ENCODE measurements around the gene PDE4C. TPM values are rescaled to one million over a fixed set of nuclear protein-coding genes. Genes with fewer than 3 reads are reported as not detected.

PDE4C gene
- total and polyA plus RNA-seq, 9 of the 15 experiments (the other 6 are each of a cell fraction or from before 2014, with no cell fraction given): 0.04 to 0.91 (median 0.20) TPM; not detected in 1

GRCh38 chr19:18223860-18224524 is 2.2 kb downstream of the PDE4C start (continued):
- TF ChIP-seq HMGXB4 (CRISPR knock-in tag; IDR thresholded peaks at IDR 0.05) (peak; percentile 88; the same call in 1 of the 2 replicates), MAZ (CRISPR knock-in tag; conservative IDR thresholded peaks at IDR 0.05 in 1 of 2, IDR thresholded peaks at IDR 0.05 in 1 of 2) (peak; percentile 70 to 95; a peak in 3 of 4 replicates), HDAC1 (IDR thresholded peaks at IDR 0.05) (peak; percentile 76 to 91; a peak in 3 of 4 replicates), NEUROD1 (IDR thresholded peaks at IDR 0.05; ENCODE audit: borderline replicate concordance, low read depth, low read length, partially characterized antibody) (peak; percentile 98), RBFOX2 (IDR thresholded peaks at IDR 0.05; ENCODE audit: low read depth, low read length) (peak; percentile 79), NR2F6 (CRISPR knock-in tag; IDR thresholded peaks at IDR 0.05) (peak; percentile 76; the same call in 1 of the 2 replicates), PHF21A (IDR thresholded peaks at IDR 0.05; ENCODE audit: borderline replicate concordance, low read depth) (peak; percentile 60; the same call in 1 of the 2 replicates), PPARD (CRISPR knock-in tag; IDR thresholded peaks at IDR 0.05) (no peak), RBM14 (IDR thresholded peaks at IDR 0.05; ENCODE audit: borderline replicate concordance, insufficient read depth, low read depth, low read length) (no peak), PHF8 (IDR thresholded peaks at IDR 0.05; ENCODE audit: borderline replicate concordance, low read length) (peak; percentile 74; the same call in 1 of the 2 replicates), BRD9 (IDR thresholded peaks at IDR 0.05; ENCODE audit: low read depth, partially characterized antibody) (peak; percentile 78), DNMT1 (IDR thresholded peaks at IDR 0.05) (peak; percentile 95; the same call in 1 of the 2 replicates), ETV5 (CRISPR knock-in tag; IDR thresholded peaks at IDR 0.05; ENCODE audit: low read depth) (peak; percentile 55; the same call in 1 of the 2 replicates), ZBTB26 (CRISPR knock-in tag; IDR thresholded peaks at IDR 0.05) (peak; percentile 80; the same call in 1 of the 2 replicates), TAL1 (IDR thresholded peaks at IDR 0.05) (peak; percentile 30; the same call in 1 of the 2 replicates)
- TF ChIP-seq, protein P1, sequence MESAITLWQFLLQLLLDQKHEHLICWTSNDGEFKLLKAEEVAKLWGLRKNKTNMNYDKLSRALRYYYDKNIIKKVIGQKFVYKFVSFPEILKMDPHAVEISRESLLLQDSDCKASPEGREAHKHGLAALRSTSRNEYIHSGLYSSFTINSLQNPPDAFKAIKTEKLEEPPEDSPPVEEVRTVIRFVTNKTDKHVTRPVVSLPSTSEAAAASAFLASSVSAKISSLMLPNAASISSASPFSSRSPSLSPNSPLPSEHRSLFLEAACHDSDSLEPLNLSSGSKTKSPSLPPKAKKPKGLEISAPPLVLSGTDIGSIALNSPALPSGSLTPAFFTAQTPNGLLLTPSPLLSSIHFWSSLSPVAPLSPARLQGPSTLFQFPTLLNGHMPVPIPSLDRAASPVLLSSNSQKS (CRISPR knock-in tag; IDR thresholded peaks at IDR 0.05): 0 out of 2 replicates have a peak, but pooled peaks have one; percentile 32
- TF ChIP-seq, protein P2, sequence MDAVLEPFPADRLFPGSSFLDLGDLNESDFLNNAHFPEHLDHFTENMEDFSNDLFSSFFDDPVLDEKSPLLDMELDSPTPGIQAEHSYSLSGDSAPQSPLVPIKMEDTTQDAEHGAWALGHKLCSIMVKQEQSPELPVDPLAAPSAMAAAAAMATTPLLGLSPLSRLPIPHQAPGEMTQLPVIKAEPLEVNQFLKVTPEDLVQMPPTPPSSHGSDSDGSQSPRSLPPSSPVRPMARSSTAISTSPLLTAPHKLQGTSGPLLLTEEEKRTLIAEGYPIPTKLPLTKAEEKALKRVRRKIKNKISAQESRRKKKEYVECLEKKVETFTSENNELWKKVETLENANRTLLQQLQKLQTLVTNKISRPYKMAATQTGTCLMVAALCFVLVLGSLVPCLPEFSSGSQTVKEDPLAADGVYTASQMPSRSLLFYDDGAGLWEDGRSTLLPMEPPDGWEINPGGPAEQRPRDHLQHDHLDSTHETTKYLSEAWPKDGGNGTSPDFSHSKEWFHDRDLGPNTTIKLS (IDR thresholded peaks at IDR 0.05; ENCODE audit: borderline replicate concordance, low read depth): peak; percentile 73; the same call in 1 of the 2 replicates
- TF ChIP-seq, protein P3, sequence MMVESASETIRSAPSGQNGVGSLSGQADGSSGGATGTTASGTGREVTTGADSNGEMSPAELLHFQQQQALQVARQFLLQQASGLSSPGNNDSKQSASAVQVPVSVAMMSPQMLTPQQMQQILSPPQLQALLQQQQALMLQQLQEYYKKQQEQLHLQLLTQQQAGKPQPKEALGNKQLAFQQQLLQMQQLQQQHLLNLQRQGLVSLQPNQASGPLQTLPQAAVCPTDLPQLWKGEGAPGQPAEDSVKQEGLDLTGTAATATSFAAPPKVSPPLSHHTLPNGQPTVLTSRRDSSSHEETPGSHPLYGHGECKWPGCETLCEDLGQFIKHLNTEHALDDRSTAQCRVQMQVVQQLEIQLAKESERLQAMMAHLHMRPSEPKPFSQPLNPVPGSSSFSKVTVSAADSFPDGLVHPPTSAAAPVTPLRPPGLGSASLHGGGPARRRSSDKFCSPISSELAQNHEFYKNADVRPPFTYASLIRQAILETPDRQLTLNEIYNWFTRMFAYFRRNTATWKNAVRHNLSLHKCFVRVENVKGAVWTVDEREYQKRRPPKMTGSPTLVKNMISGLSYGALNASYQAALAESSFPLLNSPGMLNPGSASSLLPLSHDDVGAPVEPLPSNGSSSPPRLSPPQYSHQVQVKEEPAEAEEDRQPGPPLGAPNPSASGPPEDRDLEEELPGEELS (CRISPR knock-in tag; IDR thresholded peaks at IDR 0.05; ENCODE audit: borderline replicate concordance): 0 out of 2 replicates have a peak, but pooled peaks have one; percentile 75
